Medulla oblongata (tissue), 1 donor: ENCODE data around the gene CCDC81.

Experiments
- DNase-seq: peaks from one replicate; pipeline ENCODE4 v3.0.0-alpha.2; 2015; ENCODE audit errors: extremely low spot score

CCDC81 gene

GRCh38 chr11:86464509-86465221 is 90.0 kb downstream of the CCDC81 start:
- no peak for DNase-seq

- no peak for DNase-seq
Measured at GRCh38 chr11:86468169-86468568, 93.5 kb downstream of the CCDC81 start.

GRCh38 chr11:86469491-86470388 is 95.1 kb downstream of the CCDC81 start:
- DNase-seq, result no peak
